Middle frontal gyrus (tissue), 1 donor: ENCODE measurements around the gene C16orf78.

Experiments
- DNase-seq: peaks from one replicate; pipeline ENCODE4 v3.0.0-alpha.2; 2015; ENCODE audit warnings: low spot score; ENCODE audit errors: extremely low spot score

Gene C16orf78

DNA sequence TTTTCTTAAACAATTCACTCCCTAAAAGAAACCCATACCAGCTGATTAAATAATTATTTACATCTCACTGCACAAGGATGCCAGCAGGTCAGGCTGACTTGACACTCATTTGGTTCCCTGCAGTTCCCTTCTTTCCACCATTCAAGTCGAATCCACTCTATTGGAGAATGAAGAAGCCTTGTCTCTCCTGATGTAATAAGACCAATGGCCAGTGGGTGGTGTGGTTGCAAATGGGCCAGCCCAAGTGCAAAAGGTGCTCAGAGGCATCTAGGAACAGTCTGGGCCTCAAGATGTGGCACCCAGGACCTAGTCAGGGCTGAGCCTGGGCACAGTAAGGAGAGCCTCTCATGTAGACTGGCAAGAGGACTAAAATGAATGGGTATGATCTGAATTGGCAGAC lies 9.3 kb downstream of the C16orf78 start:
- DNase-seq, result no peak

DNA sequence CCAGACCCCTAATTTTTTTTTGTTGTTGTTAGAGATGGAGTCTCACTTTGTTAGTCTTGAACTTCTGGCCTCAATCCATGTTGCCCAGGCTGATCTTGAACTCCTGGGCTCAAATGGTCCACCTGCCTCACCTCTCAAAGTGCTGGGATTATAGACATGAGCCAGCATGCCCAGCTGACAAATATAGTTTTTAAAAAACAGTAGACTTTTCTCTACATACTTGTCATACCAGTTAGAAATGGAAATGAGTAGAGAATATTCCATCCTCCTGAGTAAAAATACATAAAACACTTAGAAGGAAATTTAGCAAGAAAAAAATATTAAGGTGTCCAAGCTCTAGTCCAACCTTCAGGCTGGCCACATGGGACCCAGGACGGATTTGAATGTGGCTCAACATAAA lies 21.4 kb downstream of the C16orf78 start:
- no peak for DNase-seq

DNA sequence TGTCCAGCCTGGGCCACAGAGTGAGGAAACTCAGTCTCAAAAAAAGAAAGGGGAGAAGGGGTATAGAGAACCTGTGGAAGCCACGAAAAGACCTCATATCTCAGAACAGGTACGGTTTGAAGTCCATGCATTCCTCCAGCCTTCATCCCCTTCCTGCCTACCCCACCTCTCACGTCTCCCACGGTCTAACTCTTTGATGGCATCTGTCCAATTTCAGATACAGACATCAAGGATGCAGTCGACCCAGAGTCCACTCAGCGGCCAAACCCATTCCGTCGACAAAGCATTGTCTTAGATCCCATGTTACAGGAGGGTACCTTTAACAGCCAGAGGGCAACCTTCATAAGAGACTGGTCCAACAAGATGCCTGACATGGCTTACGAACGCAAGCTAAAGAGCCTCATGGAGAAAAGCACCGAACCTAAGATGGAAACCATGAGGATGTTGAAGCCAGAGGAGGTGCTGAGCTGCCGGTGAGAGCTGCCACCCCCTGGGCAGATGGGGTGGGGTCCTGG lies 22.7 kb downstream of the C16orf78 start:
- DNase-seq, result no peak

DNA sequence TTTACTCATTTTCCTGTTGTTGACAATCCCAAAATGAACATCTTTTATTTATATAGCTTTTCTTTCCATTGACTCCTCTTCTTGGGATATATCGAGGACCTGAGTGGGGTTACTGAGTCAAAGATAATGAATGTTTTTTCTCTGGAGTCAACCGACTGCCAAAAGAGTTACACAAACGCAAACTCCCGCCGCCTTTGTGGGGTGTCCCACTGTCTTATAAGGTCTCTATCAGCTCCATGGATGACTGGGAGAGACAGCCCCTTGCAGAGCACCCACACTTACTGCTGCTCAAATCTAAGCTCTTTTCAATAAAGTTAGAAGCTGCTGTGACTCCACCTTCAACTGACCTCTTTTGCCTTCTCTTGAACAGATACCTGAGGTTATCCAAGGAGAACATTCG lies 25.2 kb downstream of the C16orf78 start:
- no peak for DNase-seq

DNA sequence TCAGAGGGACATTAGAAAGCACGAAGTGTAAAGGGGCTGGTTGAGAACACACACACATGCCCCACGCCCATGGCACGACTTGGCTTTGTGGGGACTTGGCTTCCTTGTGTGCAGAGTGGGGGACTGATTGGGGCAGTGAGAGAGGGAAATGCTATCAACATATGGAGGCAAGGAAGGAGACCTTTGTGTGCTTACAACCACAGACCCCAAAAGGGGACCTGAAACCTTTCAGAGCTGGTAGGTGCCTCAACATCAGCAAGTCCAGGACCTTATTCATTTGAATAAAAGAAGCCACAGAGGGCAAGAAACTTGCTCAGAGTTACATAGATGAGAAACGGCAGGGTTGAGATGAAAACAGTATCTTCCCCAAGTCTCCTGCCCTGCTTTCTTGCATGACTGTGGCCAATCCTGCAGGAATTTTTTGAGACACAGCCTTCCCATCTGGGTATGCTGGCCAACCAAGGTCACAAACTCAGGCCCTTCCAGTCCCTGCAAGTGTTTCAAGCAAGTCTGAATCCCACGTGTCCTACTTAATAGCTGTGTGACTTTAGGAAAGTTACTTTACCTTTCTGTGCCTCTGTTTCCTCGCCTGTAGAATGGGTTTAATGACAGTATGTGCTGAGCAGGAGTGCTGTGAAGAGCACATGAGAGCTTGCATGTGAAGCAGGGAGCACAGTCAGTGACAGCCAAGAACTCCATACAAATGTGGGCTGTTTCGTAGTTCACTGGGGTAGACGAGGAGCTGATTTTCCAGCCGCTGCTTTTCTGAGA lies 26.2 kb downstream of the C16orf78 start:
- no peak for DNase-seq

DNA sequence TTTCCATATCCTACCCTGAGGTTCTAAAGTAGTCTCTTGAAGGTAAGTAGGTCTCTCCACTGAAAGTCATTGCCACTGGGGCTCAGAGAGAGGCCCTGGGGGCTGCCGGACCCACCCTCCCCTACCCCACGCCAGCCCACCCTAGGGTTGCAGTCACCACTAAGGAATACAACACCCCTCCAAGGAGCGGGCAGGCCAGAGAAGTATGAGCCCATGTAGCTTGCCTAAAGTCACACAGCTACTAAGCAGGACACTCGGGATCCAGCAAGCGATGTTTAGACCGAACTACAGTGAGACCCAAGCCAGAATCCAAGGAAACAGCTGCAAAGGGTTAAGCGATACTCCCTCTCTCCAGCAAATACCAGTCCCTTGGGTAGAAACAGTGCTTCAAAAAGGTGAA lies 27.0 kb downstream of the C16orf78 start:
- no peak for DNase-seq

DNA sequence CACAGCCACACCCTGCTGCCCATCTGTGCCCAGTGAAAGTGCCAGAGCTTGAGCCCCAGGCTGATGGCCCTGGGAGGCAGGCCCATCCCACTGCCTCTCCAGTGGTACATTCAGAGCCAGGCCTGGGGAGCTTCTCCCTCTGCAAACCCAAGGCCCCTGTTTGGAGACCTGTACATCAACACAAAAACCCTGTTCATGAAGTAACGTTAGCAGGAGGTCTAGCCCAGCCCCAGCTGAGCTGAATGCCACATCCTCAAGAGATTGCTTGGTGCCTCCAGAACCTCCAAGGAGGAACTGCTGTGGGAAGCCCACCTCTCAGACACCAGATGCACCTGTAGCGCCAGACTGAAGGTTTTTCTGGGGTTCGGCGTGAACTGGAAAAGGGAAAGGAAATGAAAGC lies 31.5 kb downstream of the C16orf78 start:
- no peak for DNase-seq

DNA sequence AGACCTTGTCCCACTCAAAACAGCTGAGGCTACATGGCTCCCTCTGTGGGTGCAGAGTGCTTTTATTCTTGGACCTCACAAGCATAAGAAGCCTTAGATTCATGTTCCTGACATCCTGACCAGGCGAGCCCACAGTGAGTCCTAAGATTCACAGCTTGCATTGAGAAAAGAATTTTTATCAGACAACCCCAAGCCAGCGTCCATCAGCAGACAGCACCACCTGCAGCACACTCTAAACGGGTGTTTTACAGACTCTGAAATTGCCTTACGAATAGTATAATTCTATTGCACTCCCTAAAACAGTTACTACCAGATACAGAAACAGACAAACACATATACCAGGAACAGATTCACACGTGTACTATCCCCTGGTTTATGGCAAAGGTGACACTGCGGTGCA lies 31.9 kb downstream of the C16orf78 start:
- DNase-seq, result no peak

DNA sequence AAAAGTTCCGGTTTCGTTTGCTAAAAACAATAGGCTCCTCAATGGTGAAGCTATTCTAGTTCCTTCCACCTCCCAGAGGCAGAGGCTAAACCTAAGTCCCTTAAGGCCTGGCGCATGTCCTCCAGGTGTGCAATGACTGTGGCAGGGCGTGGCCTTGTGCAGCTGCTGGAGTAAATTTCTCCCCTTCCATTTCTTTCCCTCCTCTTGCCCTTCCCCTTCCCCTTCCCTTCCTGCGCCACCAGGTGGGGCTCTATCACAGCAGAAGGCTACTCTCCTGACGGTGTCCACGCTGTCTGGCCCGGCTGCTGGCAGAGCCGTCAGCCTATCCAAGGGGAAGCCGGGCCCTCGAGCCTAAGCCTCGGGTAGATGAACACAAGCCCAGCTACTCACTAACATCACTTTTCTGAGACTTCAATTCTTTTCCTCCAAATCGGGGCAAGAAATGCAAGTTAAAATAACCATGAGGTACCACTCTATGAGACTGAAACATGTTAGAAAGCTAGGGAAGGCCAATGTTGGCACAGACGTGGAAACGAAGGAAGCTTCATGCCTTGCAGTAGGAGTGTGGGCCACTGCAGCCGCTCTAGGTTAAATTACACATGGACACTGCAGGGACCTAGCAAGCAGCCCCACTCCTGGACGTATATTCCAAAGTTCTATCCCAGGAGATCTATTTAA lies 34.4 kb downstream of the C16orf78 start:
- peak; percentile 63 for DNase-seq

DNA sequence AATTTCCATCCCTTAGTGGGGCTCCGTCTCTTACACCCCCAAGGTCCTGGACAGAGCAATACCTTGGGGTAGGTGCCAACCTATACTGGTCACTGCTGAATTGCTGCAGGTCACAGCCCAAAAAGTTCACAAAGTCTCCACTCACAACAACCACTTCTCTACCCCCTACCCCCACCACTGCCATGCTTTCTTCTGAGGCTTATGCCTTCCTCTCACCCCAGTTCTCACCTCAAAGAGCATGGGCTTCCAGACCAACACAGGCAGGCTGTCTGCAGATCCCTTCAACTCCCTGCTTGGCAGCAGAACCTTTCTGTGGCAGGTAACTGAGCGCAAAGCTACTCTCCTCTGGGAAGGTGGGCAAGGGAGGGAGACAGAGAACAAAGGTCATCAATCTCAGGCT lies 35.5 kb downstream of the C16orf78 start:
- DNase-seq, result no peak

DNA sequence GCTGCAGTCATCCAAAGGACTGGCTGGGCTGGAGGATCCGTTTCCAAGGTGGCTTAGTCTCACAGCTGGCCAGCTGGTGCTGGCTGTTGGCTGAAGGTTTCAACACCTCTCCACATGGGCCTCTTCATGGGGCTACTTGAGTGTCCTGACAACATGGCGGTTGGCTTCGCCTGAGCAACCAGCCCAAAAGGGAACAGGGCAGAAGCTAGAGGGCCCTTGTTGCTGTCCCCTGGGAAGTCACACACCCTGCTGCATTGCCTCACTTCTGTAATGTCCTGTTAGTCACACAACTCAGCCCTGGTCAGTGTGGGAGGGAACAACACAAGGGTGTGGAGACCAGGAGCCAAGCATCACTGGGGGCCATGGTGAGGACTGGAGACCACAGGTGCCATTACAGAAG lies 36.6 kb downstream of the C16orf78 start:
- no peak for DNase-seq

DNA sequence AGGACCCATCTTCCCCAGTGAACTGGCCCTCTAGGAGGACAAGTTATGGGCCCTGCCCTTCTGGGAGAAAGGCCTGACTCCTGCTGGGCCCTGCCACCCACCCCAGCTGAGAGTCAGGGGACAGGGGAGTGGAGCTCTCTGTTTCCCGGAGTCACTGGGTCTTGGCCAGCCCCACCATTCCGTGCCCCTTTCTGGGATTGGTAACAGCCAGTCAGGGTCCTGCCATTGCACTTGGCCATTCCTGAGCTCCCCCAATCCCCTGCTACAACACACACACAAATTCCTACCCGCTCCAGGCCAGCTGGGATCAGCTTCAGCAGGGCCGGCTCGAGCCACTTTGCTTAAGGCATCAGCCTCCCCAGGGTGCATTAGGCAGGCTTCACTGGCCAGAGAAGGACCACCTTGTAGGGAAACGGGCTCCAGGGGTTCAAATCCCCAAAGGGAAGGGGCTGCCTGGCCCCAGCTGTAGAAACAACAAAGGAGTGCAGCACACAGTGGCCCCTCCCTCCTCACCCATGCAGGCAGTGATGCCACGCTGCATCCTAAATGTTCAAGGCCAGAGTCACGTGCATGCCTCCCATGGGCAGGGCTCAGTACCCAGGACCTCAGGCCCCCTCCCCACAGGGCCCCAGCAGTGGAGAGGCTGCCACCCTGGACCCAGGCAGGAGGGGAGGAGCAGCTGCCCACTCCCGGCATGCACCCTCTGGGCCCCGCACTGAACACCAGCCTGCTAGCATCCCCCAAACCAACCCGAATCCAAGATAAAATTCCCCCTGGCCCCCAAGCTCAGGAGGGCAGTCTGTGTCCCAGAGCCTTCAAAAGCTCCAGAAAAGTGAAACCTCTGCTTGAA lies 37.7 kb downstream of the C16orf78 start:
- DNase-seq, result no peak

DNA sequence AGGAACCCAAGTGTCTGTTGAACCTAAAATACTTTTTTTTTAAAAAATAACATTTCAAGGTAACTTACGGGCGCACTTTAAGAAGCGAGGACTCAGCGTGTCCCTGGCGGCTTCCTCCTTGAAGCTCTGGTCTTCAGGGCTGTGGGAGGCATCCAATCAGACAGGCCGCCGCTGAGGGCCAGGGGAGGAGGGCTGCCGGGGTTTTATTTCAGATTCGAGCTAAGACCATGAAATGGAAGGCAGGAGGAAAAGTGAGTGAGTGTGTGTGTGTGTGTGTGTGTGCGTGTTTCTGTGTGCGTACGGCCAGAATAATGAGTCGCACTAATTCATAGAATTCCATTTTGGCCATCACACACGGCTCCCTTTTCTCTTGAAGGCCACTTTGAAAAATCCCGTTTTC lies 41.1 kb downstream of the C16orf78 start:
- no peak for DNase-seq

DNA sequence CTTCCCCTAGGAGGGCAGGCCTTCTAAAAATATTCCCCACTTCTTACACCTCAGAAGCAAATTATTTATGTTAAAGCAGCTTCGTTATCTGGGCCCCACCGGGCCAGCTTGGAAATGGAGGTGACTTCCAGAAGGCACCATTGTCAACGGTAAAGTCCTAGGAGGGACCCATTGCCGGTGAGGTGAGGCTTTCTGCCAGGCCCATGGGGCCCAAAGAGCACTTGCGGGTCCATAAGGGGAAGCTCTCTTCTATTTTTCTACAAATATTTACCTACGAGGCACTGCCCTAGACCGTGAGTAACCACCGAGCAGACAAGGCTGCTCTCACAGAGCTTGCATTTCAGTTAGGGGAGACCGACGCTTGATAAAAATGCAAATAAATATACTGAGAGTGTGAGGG lies 41.5 kb downstream of the C16orf78 start:
- DNase-seq, result no peak

DNA sequence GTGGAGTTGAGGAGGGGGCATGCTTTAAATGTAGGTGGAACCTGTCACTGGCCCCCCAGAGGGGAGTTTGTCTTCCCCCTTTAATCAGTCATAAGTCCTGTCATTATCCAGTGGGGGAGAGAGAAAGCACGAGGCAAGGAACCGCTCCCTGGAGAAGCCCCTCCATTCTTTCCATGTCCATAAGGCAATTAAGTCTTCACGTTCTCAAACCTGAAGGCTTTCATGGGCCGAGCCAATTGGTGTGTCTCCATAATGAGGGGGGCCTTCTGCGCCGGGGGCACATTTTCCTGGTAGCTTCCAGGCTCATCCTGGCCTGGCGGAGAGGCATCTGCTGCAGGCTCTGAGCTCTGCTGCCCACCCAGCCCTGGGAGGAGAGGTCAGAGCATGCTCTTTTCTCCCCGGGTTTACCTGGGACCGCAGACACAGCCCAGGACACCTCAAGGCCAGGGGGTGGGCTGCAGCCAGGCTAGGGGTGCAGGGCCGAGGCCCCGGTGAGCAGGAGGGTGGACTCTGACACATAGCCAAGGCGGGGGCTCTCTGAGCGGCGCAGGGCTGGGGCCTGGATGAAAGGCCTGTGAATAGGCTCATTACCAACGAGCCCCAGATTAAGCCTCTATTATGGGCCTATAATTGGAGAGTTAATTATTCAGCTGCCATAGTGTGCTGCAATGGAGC lies 42.5 kb downstream of the C16orf78 start:
- no peak for DNase-seq

DNA sequence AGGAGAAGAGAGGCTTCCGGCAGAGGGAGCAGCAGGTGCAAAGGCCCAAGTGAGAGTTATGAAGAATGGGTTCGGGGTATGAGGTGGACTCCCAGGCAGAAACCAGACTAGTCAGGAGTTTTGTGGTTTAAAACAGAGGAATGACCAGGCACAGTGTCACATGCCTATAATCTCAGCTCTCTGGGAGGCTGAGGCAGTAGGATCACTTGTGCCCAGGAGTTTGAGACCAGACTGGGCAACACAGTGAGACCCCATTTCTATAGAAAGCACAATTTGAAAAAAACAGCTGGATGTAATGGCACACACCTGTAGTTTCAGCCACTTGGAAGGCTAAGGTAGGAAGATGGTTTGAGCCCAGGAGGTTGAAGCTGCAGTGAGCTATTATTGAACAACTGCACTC lies 43.8 kb downstream of the C16orf78 start:
- DNase-seq, result no peak

DNA sequence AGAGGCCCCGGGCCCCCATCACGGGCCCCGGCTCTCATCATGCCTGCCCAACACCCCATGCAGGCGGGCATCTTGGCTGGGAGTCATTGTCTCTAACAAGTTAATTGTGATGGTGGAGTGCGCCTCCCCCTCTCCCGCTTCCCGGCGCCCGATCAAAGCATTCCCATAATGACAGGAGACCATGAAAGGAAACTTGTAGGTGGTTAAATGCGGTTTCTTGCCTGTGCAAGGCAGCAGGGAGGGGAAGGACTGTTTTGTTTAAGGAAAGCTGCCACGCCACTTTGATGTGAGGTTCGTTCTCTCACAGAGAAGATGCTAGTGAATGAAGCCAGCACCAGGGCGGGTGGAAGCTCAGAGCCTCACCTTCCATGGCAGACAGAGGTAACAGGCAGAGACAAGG lies 45.4 kb downstream of the C16orf78 start:
- DNase-seq, result no peak

DNA sequence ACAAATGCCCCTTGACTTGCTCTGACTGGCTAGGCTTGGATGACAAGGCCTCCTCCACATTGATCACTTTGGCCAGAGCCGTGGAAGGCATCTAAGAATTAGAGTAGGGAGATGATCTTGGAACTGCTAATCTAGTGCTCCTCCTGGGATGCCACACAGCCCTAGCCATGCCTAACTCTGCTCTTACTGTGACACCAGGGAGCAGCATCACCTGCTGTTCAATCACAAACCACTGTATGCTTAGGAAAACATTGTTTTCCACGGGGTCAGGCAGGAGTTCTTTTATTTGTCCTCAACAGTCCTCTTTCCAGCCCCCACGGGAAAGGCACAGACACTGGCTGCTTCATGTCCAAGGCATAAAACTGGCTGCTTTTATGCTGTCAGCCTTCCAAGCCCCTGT lies 46.3 kb downstream of the C16orf78 start:
- no peak for DNase-seq

DNA sequence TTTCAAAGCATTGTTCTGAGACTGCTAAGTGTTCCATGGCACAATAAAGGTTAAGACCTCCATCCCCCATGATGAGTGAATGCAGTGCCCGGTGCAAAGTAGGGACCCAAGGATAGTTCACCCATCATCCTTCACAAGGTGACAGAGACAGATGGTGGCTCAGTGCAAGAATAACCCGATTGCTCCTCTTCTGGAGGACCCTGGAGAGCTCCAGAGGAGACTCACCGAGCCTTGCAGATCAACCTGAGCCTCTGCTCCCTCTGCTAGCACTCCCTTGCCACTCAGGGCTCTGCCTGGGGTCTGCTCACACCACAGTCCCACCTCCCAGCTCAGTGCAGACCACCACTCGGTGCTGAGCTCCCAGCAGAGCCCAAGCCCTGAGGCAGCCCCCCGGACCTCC lies 49.3 kb downstream of the C16orf78 start:
- no peak for DNase-seq

DNA sequence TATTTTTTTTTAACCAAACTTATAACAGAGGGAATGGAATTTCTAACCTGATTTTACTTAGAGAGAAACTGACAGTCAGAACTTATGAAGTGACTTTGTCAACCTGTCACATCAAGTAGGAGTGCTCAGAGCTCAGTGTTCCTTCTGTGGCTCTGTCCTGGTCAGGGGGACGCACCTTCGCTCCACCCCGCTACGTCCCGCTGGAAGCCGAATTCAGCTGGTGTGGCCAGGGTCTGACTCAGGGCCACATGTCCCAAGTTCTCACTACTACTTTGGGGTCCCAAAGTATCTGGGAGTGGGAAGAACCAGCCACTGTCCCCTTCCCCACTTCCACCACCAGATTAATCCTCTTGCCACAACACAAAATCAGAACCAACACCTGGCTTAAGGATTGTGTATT lies 51.4 kb downstream of the C16orf78 start:
- DNase-seq, result no peak

DNA sequence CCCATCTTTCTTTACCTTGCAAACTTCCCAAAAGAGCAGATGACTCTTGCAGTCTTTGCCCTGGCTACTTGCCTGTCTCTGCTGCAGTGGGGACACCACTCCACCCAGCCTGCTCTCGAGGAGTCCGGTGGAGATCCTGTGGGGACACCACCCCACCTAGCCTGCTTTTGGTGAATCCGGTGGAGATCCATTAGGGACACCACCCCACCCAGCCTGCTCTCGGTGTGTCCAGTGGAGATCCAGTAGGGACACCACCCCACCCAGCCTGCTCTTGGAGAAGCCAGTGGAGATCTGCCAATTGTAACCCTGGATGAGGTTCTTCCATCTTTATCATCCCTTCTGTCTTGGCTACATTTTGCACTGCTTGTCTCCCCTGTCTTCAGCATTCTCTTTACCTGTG lies 54.2 kb downstream of the C16orf78 start:
- DNase-seq, result no peak

DNA sequence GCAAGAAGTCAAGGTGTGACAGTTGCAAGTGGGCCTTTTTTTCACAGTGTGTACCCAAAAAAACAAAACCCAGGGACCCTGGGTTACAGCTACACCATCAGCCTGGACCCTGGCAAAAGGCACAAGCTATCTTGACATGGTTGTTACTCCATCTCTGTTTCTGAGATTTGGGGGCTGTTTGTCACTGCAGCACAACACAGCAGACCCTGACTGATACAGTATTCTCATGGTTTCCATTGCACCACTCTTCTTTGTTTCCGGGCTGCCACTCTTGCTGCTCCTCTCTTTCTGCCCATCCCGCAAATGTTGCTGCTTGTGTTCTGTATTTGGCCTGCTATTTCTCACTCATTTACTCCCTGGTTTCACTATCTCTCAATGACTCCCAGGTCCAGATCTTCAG lies 55.2 kb downstream of the C16orf78 start:
- no peak for DNase-seq
